ENCODE data around the gene DOCK6.

The DOCK6 gene

GRCh38 chr19:11273989-11274388, 11.7 kb upstream of the DOCK6 start:
- DNase-seq (ENCODE audit: low spot score) = no peak

GRCh38 chr19:11273296-11273695, 11.0 kb upstream of the DOCK6 start:
- DNase-seq (ENCODE audit: low spot score) = no peak

GRCh38 chr19:11269408-11269807, 7.1 kb upstream of the DOCK6 start:
- DNase-seq (ENCODE audit: low spot score) = no peak

GRCh38 chr19:11268783-11269267, 6.5 kb upstream of the DOCK6 start:
- no peak for DNase-seq (ENCODE audit: low spot score)

GRCh38 chr19:11267316-11268085, 5.2 kb upstream of the DOCK6 start:
- DNase-seq (ENCODE audit: low spot score) = no peak

- no peak for DNase-seq (ENCODE audit: low spot score)
These were observed 3.5 kb upstream of the DOCK6 start for GRCh38 chr19:11265785-11266236.

GRCh38 chr19:11265177-11265784, 3.0 kb upstream of the DOCK6 start:
- no peak for DNase-seq (ENCODE audit: low spot score)

- no peak for DNase-seq (ENCODE audit: low spot score)
These were observed 2.3 kb upstream of the DOCK6 start for GRCh38 chr19:11264452-11265176.

- no peak for DNase-seq (ENCODE audit: low spot score)
These were observed 1.4 kb upstream of the DOCK6 start for GRCh38 chr19:11263726-11264125.

GRCh38 chr19:11261431-11261970, 823 bp downstream of the DOCK6 start:
- no peak for DNase-seq (ENCODE audit: low spot score)

- no peak for DNase-seq (ENCODE audit: low spot score)
These were observed 1.3 kb downstream of the DOCK6 start for GRCh38 chr19:11260996-11261395.

GRCh38 chr19:11257846-11258380, 4.4 kb downstream of the DOCK6 start:
- DNase-seq (ENCODE audit: low spot score) = no peak

- DNase-seq (ENCODE audit: low spot score) = no peak
These were observed 6.1 kb downstream of the DOCK6 start for GRCh38 chr19:11256189-11256588.

- DNase-seq (ENCODE audit: low spot score) = no peak
These were observed 7.7 kb downstream of the DOCK6 start for GRCh38 chr19:11254666-11255065.

GRCh38 chr19:11252665-11253355, 9.5 kb downstream of the DOCK6 start:
- no peak for DNase-seq (ENCODE audit: low spot score)

GRCh38 chr19:11251650-11252314, 10.5 kb downstream of the DOCK6 start:
- no peak for DNase-seq (ENCODE audit: low spot score)

- no peak for DNase-seq (ENCODE audit: low spot score)
These were observed 11.1 kb downstream of the DOCK6 start for GRCh38 chr19:11251217-11251616.

- DNase-seq (ENCODE audit: low spot score) = no peak
These were observed 13.5 kb downstream of the DOCK6 start for GRCh38 chr19:11248852-11249251.

GRCh38 chr19:11247934-11248333, 14.4 kb downstream of the DOCK6 start:
- DNase-seq (ENCODE audit: low spot score) = no peak

- DNase-seq (ENCODE audit: low spot score) = no peak
These were observed 14.9 kb downstream of the DOCK6 start for GRCh38 chr19:11247391-11247790.

GRCh38 chr19:11246941-11247340, 15.4 kb downstream of the DOCK6 start:
- DNase-seq (ENCODE audit: low spot score) = no peak
